ENCODE measurements around the gene TMEM119. TPM values are rescaled to one million over a fixed set of nuclear protein-coding genes. Genes with fewer than 3 reads are reported as not detected.

TMEM119 gene
- total RNA-seq, 4 donors from 2014 or later: 0.24 to 10.9 (median 6.3) TPM

GRCh38 chr12:108566452-108566851 is 31.4 kb downstream of the TMEM119 start:
- Histone ChIP-seq H3K4me1 (peaks cover 28% of the 10 kb centered on the region), H3K4me3 (no peak overlapping the region), H3K36me3 (peaks cover 51% of the 10 kb centered on the region), H3K27ac (no peak overlapping the region), H3K9me3 (no peaks in the 10 kb centered on the region), H3K27me3 (no peaks in the 10 kb centered on the region)
- no peak for DNase-seq (ENCODE audit: low spot score in 2 of 2)
- TF ChIP-seq POLR2AphosphoS5 (IDR thresholded peaks at IDR 0.05): no peak
- no peak for TF ChIP-seq CTCF (IDR thresholded peaks at IDR 0.05)
- no peak for TF ChIP-seq EP300 (IDR thresholded peaks at IDR 0.05)
- no peak for TF ChIP-seq POLR2A (IDR thresholded peaks at IDR 0.05)
- 94% methylated on average over 4 of the region's 4 CpGs for WGBS

GRCh38 chr12:108565976-108566375 is 31.9 kb downstream of the TMEM119 start:
- peak in 1 of 2 donors; percentile 77 for DNase-seq (ENCODE audit: low spot score in 2 of 2)
- no peak overlapping the region for H3K27ac ChIP-seq
- no peaks in the 10 kb centered on the region for H3K27me3 ChIP-seq
- H3K9me3 ChIP-seq: no peaks in the 10 kb centered on the region
- H3K4me1 ChIP-seq: peaks cover 28% of the 10 kb centered on the region
- H3K36me3 ChIP-seq: peaks cover 51% of the 10 kb centered on the region
- no peak for TF ChIP-seq POLR2AphosphoS5 (IDR thresholded peaks at IDR 0.05)
- no peak for TF ChIP-seq EP300 (IDR thresholded peaks at IDR 0.05)
- no peak for TF ChIP-seq CTCF (IDR thresholded peaks at IDR 0.05)
- TF ChIP-seq POLR2A (IDR thresholded peaks at IDR 0.05): no peak
- no peak overlapping the region for H3K4me3 ChIP-seq
- 20% methylated on average over 1 of the region's 2 CpGs for WGBS

- no peak overlapping the region for H3K27ac ChIP-seq
- TF ChIP-seq POLR2AphosphoS5 (IDR thresholded peaks at IDR 0.05) (no peak), POLR2A (IDR thresholded peaks at IDR 0.05) (no peak), CTCF (IDR thresholded peaks at IDR 0.05) (no peak), EP300 (IDR thresholded peaks at IDR 0.05) (no peak)
- peaks cover 50% of the 10 kb centered on the region for H3K36me3 ChIP-seq
- H3K4me1 ChIP-seq: peaks cover 32% of the 10 kb centered on the region
- no peak for DNase-seq (ENCODE audit: low spot score in 2 of 2)
- 80% methylated on average over 3 of the region's 3 CpGs for WGBS
- no peak overlapping the region for H3K4me3 ChIP-seq
- no peaks in the 10 kb centered on the region for H3K27me3 ChIP-seq
- H3K9me3 ChIP-seq: no peaks in the 10 kb centered on the region
Observed at GRCh38 chr12:108565146-108565545, 32.7 kb downstream of the TMEM119 start.

GRCh38 chr12:108564724-108565123 is 33.2 kb downstream of the TMEM119 start:
- H3K36me3 ChIP-seq: peaks cover 46% of the 10 kb centered on the region
- H3K9me3 ChIP-seq: no peaks in the 10 kb centered on the region
- no peak for DNase-seq (ENCODE audit: low spot score in 2 of 2)
- H3K4me1 ChIP-seq: peaks cover 36% of the 10 kb centered on the region
- H3K4me3 ChIP-seq: no peak overlapping the region
- no peaks in the 10 kb centered on the region for H3K27me3 ChIP-seq
- TF ChIP-seq EP300 (IDR thresholded peaks at IDR 0.05) (no peak), POLR2AphosphoS5 (IDR thresholded peaks at IDR 0.05) (no peak), POLR2A (IDR thresholded peaks at IDR 0.05) (no peak), CTCF (IDR thresholded peaks at IDR 0.05) (no peak)
- H3K27ac ChIP-seq: no peak overlapping the region

- 8% methylated on average over 1 of the region's 1 CpG for WGBS
- H3K27ac ChIP-seq: no peak overlapping the region
- DNase-seq (ENCODE audit: low spot score in 2 of 2): no peak
Observed at GRCh38 chr12:108563804-108564151, 34.1 kb downstream of the TMEM119 start.

More at GRCh38 chr12:108563804-108564151, 34.1 kb downstream of the TMEM119 start:
- Histone ChIP-seq H3K4me3 (peak overlapping the region; percentile 72), H3K27me3 (no peaks in the 10 kb centered on the region), H3K4me1 (peaks cover 45% of the 10 kb centered on the region), H3K36me3 (peaks cover 37% of the 10 kb centered on the region), H3K9me3 (no peaks in the 10 kb centered on the region)
- TF ChIP-seq EP300 (IDR thresholded peaks at IDR 0.05) (no peak), POLR2A (IDR thresholded peaks at IDR 0.05) (no peak), POLR2AphosphoS5 (IDR thresholded peaks at IDR 0.05) (no peak), CTCF (IDR thresholded peaks at IDR 0.05) (no peak)
